Esophagus squamous epithelium (tissue), 4 donors: Measurements from ENCODE around the gene ERCC6L2.

Source experiments
- POLR2A ChIP-seq, 4 donors: fragments of 450-650 bp; IDR thresholded peaks; one replicate each; pipeline ENCODE4 v1.6.1; 2017; ENCODE audit warnings: antibody characterized with exemption in 4 of 4, mild to moderate bottlenecking in 4 of 4, moderate library complexity in 3 of 4
- TF ChIP-seq, protein P1 (sequence below), 6 experiments: fragments of 450-650 bp in 4 of 6; fragments of 200-600 bp in 2 of 6; sonication (generic) in 2 of 6; IDR thresholded peaks; one replicate each; pipeline ENCODE4 v1.5.1; 2016 to 2019; ENCODE audit warnings: antibody characterized with exemption in 6 of 6, mild to moderate bottlenecking in 4 of 6, moderate library complexity in 4 of 6

DNA sequence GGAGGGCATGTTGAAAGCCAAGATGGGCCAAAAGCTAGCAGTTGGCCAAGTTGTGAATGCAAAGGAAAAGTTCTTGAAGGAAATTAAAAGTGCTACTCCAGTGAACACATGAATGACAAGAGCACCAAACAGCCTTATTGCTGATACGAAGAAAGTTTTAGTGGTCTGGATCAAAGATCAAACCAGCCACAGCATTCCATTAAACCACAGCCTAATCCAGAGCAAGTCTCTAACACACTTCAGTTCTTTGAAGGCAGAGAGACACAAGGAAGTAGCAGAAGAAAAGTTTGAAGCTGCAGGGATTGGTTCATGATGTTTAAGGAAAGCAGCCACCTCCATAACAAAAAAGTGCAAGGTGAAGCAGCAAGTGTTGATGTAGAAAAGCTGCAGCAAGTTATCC, 71.6 kb downstream of the ERCC6L2 start:
- TF ChIP-seq, protein P1, sequence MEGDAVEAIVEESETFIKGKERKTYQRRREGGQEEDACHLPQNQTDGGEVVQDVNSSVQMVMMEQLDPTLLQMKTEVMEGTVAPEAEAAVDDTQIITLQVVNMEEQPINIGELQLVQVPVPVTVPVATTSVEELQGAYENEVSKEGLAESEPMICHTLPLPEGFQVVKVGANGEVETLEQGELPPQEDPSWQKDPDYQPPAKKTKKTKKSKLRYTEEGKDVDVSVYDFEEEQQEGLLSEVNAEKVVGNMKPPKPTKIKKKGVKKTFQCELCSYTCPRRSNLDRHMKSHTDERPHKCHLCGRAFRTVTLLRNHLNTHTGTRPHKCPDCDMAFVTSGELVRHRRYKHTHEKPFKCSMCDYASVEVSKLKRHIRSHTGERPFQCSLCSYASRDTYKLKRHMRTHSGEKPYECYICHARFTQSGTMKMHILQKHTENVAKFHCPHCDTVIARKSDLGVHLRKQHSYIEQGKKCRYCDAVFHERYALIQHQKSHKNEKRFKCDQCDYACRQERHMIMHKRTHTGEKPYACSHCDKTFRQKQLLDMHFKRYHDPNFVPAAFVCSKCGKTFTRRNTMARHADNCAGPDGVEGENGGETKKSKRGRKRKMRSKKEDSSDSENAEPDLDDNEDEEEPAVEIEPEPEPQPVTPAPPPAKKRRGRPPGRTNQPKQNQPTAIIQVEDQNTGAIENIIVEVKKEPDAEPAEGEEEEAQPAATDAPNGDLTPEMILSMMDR (IDR thresholded peaks at IDR 0.05) = no peak
- no peak for TF ChIP-seq POLR2A (IDR thresholded peaks at IDR 0.05)
